PC-3 (cell line): ENCODE measurements around the gene BTBD6.

Experiments
- CTCF ChIP-seq: fragments of 300-600 bp; sonication (generic); conservative IDR thresholded peaks from 2 replicates; pipeline ENCODE4 v1.5.1; 2017; ENCODE audit warnings: antibody characterized with exemption, low read depth, mild to moderate bottlenecking, low read length
- EZH2 ChIP-seq: fragments of 300-600 bp; sonication (generic); IDR thresholded peaks from one replicate; pipeline ENCODE4 v1.6.1; 2017; ENCODE audit warnings: antibody characterized with exemption, mild to moderate bottlenecking, low read length; ENCODE audit not compliant: unreplicated experiment
- EZH2phosphoT487 ChIP-seq: fragments of 300-600 bp; sonication (generic); IDR thresholded peaks from 2 replicates; pipeline ENCODE4 v1.6.1; 2018; ENCODE audit warnings: mild to moderate bottlenecking, antibody characterized with exemption, low read length, borderline replicate concordance

GRCh38 chr14:105260959-105261358, 12.6 kb downstream of the BTBD6 start:
- TF ChIP-seq CTCF (no peak), EZH2 (no peak), EZH2phosphoT487 (no peak)
